T-helper 1 cell treated with Interleukin-12 subunit alpha and Interleukin-12 subunit beta and Interleukin-4 antibody, amounts not matched to agents 30 ng/mL and 1 ng/mL, for 36 hours (primary cell): ENCODE measurements around the gene TPRN. TPM values are rescaled to one million over a fixed set of nuclear protein-coding genes. Genes with fewer than 3 reads are reported as not detected.

Source experiments
- intact Hi-C: fragments of 100-400 bp; cut with micrococcal nuclease; formaldehyde crosslinking; loops from one replicate; pipeline ENCODE4 v1.15.1; 2024
- total RNA-seq: library from RNA; stranded (reverse); gene quantifications from 2 replicates; pipeline ENCODE4 v1.2.3, GENCODE V29; 2022

Gene TPRN
- total RNA-seq, 1 donor from 2014 or later = 9.5 TPM

DNA sequence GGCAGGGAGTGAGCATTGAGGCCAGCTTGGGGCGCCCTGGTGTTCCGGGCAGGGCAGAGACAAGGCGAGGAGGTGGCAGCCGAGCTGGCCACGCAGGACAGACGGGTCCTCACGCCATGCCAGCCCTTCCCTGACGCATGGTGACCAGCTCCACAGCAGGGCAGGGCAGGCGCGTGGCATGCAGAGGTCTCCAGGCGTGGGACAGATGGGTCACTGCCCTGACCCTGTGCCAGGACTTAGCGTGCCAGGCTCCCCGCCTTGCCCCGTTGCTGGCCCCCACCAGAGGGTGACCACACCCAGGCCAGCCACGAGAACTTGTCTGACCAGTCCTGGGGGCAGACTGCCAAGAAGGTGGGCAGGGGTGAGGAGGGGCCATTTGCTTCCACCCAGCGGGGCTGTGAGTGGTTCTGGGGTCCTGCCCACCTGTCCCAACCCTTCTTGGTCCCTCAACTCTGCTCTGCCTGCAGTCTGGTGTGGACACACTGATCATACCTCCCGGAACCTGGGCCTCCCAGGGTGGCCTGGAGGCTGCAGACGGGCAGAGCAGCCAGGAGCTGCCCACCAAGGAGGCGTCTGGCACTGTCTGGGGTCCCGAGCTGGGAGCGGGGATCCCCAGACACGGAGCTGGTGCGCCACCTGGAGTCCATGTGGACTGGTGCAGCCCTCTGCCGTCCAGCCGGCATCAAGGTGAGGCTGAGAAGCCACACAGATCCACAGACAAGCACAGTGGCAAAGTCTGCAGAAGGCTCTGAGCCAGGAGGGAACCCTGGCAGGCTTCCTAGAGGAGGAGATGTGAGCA, 26.7 kb upstream of the TPRN start, which contains the start of gene RNF224:
RNF224 (plus strand) TSS at position 449 of the 799 bp plus-strand sequence. CDS start 834 bp downstream, outside the sequence.
- intact Hi-C loops = loop anchor here (1.0 to 10.0 kb wide), 6 partner anchors 9 to 682 kb away; partner anchors contain the start of genes NOTCH1, NPDC1 and TRAF2

DNA sequence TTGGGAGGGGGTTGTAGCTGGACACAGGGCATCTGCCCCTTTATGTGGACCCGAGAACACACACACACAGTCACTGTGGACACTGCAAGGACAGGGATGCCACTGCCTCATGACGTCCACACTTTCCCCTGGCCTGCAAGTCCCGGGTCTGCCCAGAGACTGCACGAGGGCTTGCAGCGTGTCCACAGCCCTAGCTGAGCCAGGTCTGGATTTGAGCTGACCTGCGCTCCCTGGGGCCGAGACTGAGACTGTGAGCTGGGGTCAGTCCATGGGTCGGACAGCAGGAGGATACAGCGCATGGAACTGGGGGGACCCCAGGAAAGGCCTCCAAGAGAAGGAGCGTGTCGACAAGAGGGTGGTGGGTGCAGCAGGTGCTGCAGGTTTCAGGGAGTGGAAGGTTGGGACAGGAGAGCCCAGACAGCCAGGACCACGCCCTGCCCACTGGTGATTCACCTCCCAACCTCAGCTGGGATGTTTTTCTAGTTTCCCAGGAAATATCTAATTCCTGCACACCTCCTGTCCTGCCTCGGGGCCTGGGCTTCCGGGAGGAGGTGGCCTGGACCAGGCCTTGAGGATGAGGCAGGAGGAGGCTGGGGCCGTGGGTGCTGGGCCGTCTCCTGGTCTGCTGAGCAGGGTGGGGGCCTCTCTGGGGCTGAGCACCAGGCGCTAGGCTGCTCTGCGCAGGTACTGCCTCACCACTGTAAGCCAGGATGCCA, 26.0 kb upstream of the TPRN start:
- intact Hi-C loops = loop anchor here (1.0 to 10.0 kb wide), 6 partner anchors 10 to 682 kb away; partner anchors contain the start of genes NOTCH1, NPDC1 and TRAF2

GRCh38 chr9:137225699-137226331, 25.3 kb upstream of the TPRN start:
- intact Hi-C loops = loop anchor here (2.0 to 10.0 kb wide), 3 partner anchors 179 to 681 kb away; partner anchors contain the start of genes NOTCH1, NPDC1 and TRAF2

- intact Hi-C loops = loop anchor here (10.0 kb wide), 2 partner anchors 340 to 680 kb away; partner anchors contain the start of genes NOTCH1 and TRAF2
These were observed 24.5 kb upstream of the TPRN start, which contains the start of gene CYSRT1 for GRCh38 chr9:137224830-137225694. CYSRT1 (plus strand) TSS chr9:137225174; CDS start chr9:137225622, 448 bp downstream.

- intact Hi-C loops = loop anchor here (1.0 to 10.0 kb wide), 16 partner anchors 13 to 679 kb away; partner anchors contain the start of genes ANAPC2, ARRDC1, MAN1B1 and NDOR1
These were observed 22.8 kb upstream of the TPRN start for GRCh38 chr9:137223078-137223970.

- intact Hi-C loops = loop anchor here (1.0 to 10.0 kb wide), 16 partner anchors 14 to 678 kb away; partner anchors contain the start of genes ANAPC2, ARRDC1, MAN1B1 and NDOR1
These were observed 21.9 kb upstream of the TPRN start, which contains the start of gene RNF208 for GRCh38 chr9:137222190-137223077. RNF208 (minus strand) TSS chr9:137222240; CDS start chr9:137221212, 1,028 bp downstream.

DNA sequence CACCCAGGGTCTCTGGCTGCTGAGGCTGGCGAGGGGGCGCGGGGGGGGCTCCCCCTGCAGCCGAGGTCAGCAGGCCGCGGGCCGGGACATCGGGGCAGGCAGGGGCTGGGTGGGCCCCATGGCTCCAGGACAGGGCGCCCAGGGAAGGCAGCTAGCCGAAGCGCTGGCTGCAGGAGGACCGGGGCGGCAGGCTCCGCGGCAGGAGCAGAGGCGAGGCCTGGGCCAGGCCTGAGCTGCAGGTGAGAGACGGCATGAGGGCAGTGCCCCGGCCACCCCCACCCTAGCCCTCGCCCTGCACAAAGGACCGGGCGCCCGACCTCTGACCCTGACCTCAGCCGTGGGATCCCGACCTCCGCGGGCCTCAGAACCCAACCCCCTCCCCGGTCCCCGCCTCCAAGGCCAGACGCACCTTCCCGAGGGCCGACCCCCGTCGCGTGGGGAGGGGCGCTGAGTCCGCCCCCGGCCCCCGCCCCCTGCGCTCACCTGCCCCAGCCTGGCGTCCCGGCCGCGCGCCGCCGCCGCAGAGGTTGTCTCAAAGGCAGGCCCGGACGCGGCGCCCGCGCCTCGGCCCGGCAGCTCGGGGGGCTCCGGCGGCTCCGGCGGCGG, 21.1 kb upstream of the TPRN start:
- intact Hi-C loops = loop anchor here (10.0 kb wide), 2 partner anchors 337 to 677 kb away; partner anchors contain the start of genes NOTCH1 and TRAF2

DNA sequence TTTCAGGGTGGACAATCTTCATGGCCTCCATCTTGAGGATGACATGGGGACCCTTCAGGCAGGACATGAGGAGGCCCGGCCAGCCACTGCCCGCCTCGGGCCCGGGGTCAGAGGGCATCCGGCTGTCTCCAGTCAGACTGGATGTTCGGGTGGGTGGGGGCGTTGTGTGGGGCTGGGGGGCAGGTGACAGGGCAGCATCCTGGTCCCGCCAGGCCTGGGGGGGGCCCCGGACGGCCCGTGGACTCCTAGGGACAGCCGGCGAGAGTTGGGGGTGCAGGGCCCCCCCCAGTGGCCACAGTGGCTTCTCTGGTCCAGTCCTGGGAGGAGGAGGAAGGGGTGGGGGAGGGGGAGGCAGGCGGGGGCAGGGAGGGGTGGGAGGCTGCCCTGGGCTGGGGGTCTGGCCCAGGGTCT, 20.6 kb upstream of the TPRN start:
- intact Hi-C loops = loop anchor here (10.0 kb wide), 2 partner anchors 336 to 676 kb away; partner anchors contain the start of genes NOTCH1 and TRAF2

- intact Hi-C loops = loop anchor here (10.0 kb wide), 2 partner anchors 336 to 676 kb away; partner anchors contain the start of genes NOTCH1 and TRAF2
These were observed 20.0 kb upstream of the TPRN start for GRCh38 chr9:137220317-137221094.

DNA sequence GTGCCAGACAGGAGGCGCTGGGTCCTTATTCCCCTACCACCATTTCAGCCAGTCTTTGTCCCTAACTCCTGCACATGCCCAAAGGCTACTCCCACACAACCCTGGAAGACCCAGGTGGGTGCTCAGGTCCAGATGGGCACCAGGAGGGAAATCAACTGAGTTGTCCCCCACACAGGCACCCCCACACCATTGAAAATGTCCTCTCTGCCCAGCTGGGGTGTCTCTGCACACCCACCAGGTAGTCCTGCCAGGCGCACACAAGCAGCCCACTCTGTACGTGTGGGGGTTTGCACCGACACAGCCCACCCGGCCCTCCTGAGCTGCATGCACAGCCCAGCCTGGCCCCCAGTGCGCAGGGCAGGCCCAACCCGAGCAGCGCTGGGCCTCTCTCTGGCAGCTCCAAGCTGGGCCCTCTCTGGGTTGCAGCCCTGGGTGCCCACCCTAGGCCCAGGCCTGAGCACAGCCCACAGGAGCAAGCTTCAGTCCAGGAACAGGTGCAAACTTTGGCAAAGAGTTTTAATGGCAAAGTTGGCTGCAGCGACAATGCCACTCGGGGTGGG, 19.3 kb upstream of the TPRN start:
- intact Hi-C loops = loop anchor here (10.0 kb wide), 2 partner anchors 335 to 675 kb away; partner anchors contain the start of genes NOTCH1 and TRAF2

DNA sequence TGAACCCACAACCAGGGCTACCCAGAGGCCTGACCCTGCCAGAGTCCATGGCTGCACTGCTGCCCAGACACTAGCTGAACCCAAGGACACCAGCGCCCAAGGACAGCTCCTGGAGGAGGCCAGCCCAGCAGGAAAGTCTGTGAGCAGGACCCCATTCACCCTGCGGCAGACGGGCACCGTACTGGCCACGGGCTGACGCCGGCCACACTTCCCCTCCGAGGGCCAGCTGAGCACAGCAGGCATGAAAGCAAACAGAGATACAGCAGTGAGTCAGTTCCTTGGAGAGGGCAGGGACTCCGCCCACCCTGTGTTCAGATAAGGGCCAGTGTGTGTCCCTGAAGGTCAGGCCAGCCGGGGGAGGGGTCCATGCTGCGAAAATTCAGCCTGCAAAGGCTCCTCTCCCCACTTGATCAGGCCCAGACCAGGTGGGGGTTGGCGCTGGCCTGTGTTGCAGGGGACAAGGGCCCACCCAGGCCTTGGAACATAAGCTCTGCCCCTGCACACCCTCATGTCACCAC, 18.3 kb upstream of the TPRN start:
- intact Hi-C loops = no loop called here

- intact Hi-C loops = no loop called here
These were observed 17.7 kb upstream of the TPRN start for GRCh38 chr9:137218212-137218753.

DNA sequence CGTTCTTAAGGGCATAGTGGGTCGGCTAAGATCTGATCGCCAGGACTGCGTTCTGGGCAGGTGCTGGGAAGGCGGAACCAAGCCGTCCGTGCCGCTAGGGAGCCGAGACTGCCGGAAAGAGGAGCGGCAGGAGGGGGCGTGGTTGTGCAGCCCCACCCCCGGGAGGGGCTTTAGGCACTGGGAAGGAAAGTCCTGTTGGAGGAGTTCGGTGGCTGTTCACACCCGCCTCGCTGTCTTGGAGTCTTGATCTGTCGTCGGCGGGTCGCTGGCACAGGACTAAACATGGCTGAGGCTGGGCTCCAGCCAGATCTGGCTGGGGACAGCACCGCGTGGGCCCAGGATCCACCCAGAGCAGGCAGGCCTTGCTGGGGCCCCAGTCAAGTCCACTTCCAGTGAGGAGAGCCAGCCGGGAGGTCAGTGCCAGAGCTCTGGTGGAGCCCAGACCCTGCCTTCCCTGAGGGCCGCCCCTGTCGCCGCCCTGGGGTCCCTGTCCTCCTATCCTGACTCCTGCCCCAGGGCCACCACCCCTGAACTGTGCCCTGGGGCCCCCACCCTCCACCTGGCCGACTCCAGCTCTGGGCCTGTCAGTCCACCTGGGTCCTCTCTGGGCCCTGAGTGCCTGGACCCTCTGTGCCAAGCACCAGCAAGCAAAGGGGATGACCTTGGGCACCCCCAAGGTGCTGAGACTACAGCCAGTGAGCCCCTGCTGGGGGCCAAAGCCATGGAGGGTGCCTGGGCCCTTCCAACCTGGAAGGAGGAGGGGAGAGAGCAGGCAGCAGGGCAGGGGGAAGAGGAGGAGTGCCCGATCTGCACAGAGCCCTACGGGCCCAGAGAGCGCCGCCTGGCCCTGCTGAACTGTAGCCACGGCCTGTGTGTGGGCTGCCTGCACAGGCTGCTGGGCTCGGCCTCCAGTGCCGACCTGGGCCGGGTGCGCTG, 17.0 kb upstream of the TPRN start:
- intact Hi-C loops = no loop called here

DNA sequence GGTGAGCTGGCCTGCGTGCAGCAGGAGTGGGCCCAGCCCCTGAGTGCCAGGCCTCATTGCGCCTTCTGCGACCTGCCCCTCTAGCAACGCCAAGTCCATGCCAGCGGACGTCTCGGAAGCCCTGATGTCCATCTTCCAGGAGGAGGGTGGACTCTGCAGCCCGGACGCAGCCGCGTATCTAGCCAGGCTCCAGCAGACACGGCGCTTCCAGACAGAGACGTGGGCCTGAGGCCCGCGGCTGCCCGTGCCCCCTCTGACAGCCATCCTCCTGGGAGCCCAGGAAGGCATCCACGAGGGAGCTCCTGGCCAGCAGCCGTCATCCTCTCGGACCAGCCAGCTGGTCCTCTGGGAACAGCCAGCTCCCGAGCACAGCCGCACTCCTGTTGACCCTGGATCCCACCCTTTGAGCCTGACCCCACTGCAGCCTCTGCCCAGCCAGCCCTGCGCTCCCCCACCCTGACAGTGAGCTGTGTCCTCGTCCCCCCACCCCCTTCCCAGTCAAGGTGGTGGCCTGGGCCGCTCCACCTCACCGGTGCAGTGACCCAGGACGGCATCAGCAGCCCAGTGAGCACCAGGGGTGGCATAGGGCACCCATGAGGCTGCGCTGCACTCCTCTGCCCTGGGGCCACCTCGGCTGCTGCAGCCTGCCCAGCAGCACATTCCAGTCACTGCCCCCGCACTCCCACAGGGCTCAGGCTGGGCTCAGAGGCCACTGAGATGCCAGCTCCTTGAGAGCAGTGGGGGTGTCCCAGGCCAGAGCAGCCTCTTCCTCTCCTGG, 15.8 kb upstream of the TPRN start:
- intact Hi-C loops = no loop called here
